ENCODE measurements around the gene TMEM258. TPM values are rescaled to one million over a fixed set of nuclear protein-coding genes. Genes with fewer than 3 reads are reported as not detected.

Gene TMEM258
- total and polyA plus RNA-seq, 8 donors: 69.8 to 171 (median 94.4) TPM

DNA sequence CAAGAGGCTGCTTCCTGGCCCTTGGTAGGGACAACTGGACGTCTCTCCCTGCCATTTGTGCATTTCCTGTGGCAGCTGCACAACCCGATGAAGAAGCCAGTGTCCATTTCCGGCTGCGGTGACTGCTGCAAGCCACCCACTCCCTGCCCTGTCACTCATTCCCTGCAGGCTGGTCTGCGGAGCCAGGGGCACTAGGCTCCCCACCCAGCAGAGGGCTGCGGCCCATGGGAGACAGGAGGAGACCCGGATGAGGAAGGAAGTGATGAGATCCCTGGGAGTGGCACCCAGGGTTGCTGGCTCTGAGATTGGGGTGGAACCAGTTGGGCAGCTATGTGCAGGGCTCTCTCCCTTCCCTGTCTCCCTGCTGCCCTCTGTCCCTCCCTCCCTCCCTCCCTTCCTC is 50.0 kb downstream of the TMEM258 start:
- ATAC-seq (peak in 1 of 4 donors; percentile 15), DNase-seq (peak in 1 of 6 donors; percentile 18), FAIRE-seq (no peak)
- TF ChIP-seq, protein P1, sequence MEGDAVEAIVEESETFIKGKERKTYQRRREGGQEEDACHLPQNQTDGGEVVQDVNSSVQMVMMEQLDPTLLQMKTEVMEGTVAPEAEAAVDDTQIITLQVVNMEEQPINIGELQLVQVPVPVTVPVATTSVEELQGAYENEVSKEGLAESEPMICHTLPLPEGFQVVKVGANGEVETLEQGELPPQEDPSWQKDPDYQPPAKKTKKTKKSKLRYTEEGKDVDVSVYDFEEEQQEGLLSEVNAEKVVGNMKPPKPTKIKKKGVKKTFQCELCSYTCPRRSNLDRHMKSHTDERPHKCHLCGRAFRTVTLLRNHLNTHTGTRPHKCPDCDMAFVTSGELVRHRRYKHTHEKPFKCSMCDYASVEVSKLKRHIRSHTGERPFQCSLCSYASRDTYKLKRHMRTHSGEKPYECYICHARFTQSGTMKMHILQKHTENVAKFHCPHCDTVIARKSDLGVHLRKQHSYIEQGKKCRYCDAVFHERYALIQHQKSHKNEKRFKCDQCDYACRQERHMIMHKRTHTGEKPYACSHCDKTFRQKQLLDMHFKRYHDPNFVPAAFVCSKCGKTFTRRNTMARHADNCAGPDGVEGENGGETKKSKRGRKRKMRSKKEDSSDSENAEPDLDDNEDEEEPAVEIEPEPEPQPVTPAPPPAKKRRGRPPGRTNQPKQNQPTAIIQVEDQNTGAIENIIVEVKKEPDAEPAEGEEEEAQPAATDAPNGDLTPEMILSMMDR (IDR thresholded peaks at IDR 0.05): no peak
- Histone ChIP-seq H3K4me1 (no peaks in the 10 kb centered on the region), H3K36me3 (peaks cover 0 to 22% (median 0%) of the 10 kb centered on the region in 3 donors), H3K27ac (no peak overlapping the region), H3K9me3 (no peaks in the 10 kb centered on the region), H3K27me3 (no peaks in the 10 kb centered on the region), H3K4me3 (no peak overlapping the region)
- intact Hi-C loops (cut with DNase I): no loop called here
- WGBS, 2 donors: 79 to 86% methylated on average over 7 of the region's 7 CpGs

DNA sequence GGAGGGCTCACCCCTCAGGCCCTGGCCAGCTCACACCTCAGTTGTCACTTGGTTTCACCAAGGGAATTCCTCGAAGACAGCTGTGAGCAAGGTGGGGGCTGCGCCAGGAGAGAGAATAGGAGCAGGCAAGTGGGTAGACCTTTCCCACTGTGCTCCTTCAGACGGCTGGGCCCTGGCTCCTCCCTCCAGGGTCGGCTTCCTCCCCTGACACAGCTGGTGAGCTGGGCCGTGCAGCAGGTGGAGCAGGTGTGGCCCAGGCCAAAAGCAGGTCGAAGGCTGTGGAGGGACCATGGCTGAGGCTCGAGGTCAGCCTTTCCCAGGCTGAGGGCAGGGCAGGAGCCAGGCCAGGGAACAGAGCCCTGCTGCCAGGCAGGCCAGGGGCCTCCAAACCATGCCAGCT is 52.4 kb downstream of the TMEM258 start:
- DNase-seq (peak in 2 of 6 donors; percentile 51 to 70), ATAC-seq (peak in 3 of 4 donors; percentile 12 to 57 (median 55)), FAIRE-seq (no peak)
- H3K36me3 ChIP-seq: peaks cover 0 to 40% (median 4%) of the 10 kb centered on the region in 3 donors
- no peaks in the 10 kb centered on the region for H3K27me3 ChIP-seq
- intact Hi-C loops (cut with DNase I): loop anchor here in 1 of 3 donors (10.0 kb wide), 1 partner anchor 55 kb away; the partner anchor contains the start of gene DAGLA
- 54 to 58% methylated on average over 7 of the region's 7 CpGs for WGBS, 2 donors
- no peak overlapping the region for H3K27ac ChIP-seq
- no peaks in the 10 kb centered on the region for H3K4me1 ChIP-seq
- TF ChIP-seq, protein P1 (IDR thresholded peaks at IDR 0.05): no peak
- no peak overlapping the region for H3K4me3 ChIP-seq
- no peaks in the 10 kb centered on the region for H3K9me3 ChIP-seq

DNA sequence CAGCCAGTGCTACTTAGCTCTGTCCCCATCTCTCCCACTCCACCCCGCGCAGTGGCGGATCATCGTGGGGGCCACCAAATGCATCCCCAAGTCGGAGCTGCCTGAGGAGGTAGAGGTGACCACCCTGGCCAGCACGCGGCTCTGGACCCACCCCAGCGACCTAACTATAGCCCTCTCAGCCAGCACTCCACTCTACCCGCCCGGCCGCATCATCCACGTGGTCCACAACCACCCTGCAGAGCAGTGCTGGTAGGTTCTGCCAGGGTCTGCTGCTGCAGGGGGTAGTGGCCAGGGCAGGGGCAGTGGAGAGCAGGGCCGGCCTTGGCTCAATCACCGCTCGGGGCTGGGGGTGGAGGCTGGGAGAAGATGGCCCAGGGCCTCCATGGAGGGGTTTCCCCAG is 53.0 kb downstream of the TMEM258 start:
- no peaks in the 10 kb centered on the region for H3K4me1 ChIP-seq
- H3K27me3 ChIP-seq: no peaks in the 10 kb centered on the region
- ATAC-seq (no peak), FAIRE-seq (no peak), DNase-seq (peak in 2 of 6 donors; percentile 33 to 66)
- intact Hi-C loops (cut with DNase I): loop anchor here in 1 of 3 donors (10.0 kb wide), 1 partner anchor 55 kb away; the partner anchor contains the start of gene DAGLA
- peaks cover 0 to 39% (median 4%) of the 10 kb centered on the region in 3 donors for H3K36me3 ChIP-seq
- no peak overlapping the region for H3K4me3 ChIP-seq
- TF ChIP-seq, protein P1 (IDR thresholded peaks at IDR 0.05): no peak
- 91 to 96% methylated on average over 15 of the region's 15 CpGs for WGBS, 2 donors
- no peaks in the 10 kb centered on the region for H3K9me3 ChIP-seq
- H3K27ac ChIP-seq: no peak overlapping the region

Other genes with a start within 250 kb of the TMEM258 start
- gene SYT7, start 211.5 kb downstream of the TMEM258 start, total RNA-seq: 10 to 100 TPM in 3 of 6 donors, 1 to 10 TPM in 3; 4.3 to 17.9 (median 8.7) TPM
- gene SYT7, start 211.5 kb downstream of the TMEM258 start, polyA plus RNA-seq: 10 to 100 TPM; 21.0 to 59.4 TPM
- 1 to 10 TPM; 3.7 to 6.2 (median 4.8) TPM for gene DAGLA, start 112.2 kb downstream of the TMEM258 start, total RNA-seq
- 1 to 10 TPM; 5.4 to 6.9 TPM for gene DAGLA, start 112.2 kb downstream of the TMEM258 start, polyA plus RNA-seq
- gene MYRF, start 40.0 kb downstream of the TMEM258 start, total RNA-seq: 10 to 100 TPM; 19.1 to 43.9 (median 27.2) TPM
- 10 to 100 TPM; 56.3 to 69.3 TPM for gene MYRF, start 40.0 kb downstream of the TMEM258 start, polyA plus RNA-seq
- 1 to 10 TPM; 2.3 to 7.3 (median 5.2) TPM for gene FEN1, start 312 bp upstream of the TMEM258 start, total RNA-seq
- 1 to 10 TPM; 2.5 to 4.8 TPM for gene FEN1, start 312 bp upstream of the TMEM258 start, polyA plus RNA-seq
- 10 to 100 TPM in 1 of 6 donors, 1 to 10 TPM in 5; 2.3 to 15.1 (median 5.7) TPM for gene FADS1, start 24.4 kb upstream of the TMEM258 start, total RNA-seq
- gene FADS1, start 24.4 kb upstream of the TMEM258 start, polyA plus RNA-seq: 1 to 10 TPM; 4.2 to 5.5 TPM
- gene FADS2, start 35.7 kb upstream of the TMEM258 start, total RNA-seq: 10 to 100 TPM in 2 of 6 donors, 1 to 10 TPM in 4; 1.7 to 20.5 (median 5.5) TPM
- gene FADS2, start 35.7 kb upstream of the TMEM258 start, polyA plus RNA-seq: 10 to 100 TPM in 1 of 2 donors, 1 to 10 TPM in 1; 8.4 to 21.3 TPM
- 10 to 100 TPM; 11.2 to 26.6 (median 16.7) TPM for gene FADS3, start 98.9 kb upstream of the TMEM258 start, total RNA-seq
- gene FADS3, start 98.9 kb upstream of the TMEM258 start, polyA plus RNA-seq: 10 to 100 TPM; 35.2 to 42.7 TPM
- 1 to 10 TPM; 1.9 to 5.6 (median 2.6) TPM for gene RAB3IL1, start 125.0 kb upstream of the TMEM258 start, total RNA-seq
- 1 to 10 TPM; 3.4 to 4.2 TPM for gene RAB3IL1, start 125.0 kb upstream of the TMEM258 start, polyA plus RNA-seq
- gene BEST1, start 157.8 kb upstream of the TMEM258 start, total RNA-seq: 1 to 10 TPM in 3 of 6 donors, under 1 TPM in 3; 0.43 to 2.4 (median 0.98) TPM
- gene BEST1, start 157.8 kb upstream of the TMEM258 start, polyA plus RNA-seq: 1 to 10 TPM; 1.2 to 1.7 TPM
- gene FTH1, start 175.0 kb upstream of the TMEM258 start, total RNA-seq: 1,000 to 10,000 TPM; 1,217 to 1,772 (median 1,396) TPM
- gene FTH1, start 175.0 kb upstream of the TMEM258 start, polyA plus RNA-seq: 1,000 to 10,000 TPM; 1,114 to 1,632 TPM

Measured in pancreas (tissue), 10 donors.